ENCODE data around the gene LRRC7.

DNA sequence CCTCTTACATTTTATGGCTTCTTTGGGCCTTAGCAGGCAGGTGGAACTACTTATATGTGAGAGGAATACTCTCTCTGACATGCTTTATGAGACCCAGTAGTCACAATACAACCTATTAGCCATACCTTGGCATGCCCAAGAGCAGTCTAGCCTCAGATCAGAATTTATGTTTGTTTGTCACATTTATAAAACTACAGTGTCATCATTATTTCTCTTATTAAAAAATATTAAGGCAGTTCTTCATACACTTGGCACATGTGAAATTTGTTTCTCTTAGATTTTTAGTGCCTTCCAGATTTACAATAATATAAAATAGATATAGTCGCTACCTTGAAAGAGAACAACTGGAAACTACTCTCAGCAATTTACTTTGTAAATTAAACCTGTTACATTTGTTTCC lies 519.2 kb downstream of the LRRC7 start:
- TF ChIP-seq, protein P1, sequence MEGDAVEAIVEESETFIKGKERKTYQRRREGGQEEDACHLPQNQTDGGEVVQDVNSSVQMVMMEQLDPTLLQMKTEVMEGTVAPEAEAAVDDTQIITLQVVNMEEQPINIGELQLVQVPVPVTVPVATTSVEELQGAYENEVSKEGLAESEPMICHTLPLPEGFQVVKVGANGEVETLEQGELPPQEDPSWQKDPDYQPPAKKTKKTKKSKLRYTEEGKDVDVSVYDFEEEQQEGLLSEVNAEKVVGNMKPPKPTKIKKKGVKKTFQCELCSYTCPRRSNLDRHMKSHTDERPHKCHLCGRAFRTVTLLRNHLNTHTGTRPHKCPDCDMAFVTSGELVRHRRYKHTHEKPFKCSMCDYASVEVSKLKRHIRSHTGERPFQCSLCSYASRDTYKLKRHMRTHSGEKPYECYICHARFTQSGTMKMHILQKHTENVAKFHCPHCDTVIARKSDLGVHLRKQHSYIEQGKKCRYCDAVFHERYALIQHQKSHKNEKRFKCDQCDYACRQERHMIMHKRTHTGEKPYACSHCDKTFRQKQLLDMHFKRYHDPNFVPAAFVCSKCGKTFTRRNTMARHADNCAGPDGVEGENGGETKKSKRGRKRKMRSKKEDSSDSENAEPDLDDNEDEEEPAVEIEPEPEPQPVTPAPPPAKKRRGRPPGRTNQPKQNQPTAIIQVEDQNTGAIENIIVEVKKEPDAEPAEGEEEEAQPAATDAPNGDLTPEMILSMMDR (IDR thresholded peaks at IDR 0.05): no peak
- no peak for TF ChIP-seq POLR2AphosphoS5 (IDR thresholded peaks at IDR 0.05)
- TF ChIP-seq POLR2A (IDR thresholded peaks at IDR 0.05): no peak

All from prostate gland (tissue), 2 donors.